Hepatocyte (in vitro differentiated cells): ENCODE data around the gene SHC1. TPM values are rescaled to one million over a fixed set of nuclear protein-coding genes. Genes with fewer than 3 reads are reported as not detected.

Source experiments
- DNase-seq: peaks from one replicate; pipeline ENCODE4 v3.0.0-alpha.2; 2016; ENCODE audit warnings: low spot score
- H2AFZ ChIP-seq: fragments of 200-600 bp; sonication (generic); 2 replicates; pipeline ENCODE4 v1.6.0; 2016; ENCODE audit warnings: antibody characterized with exemption, mild to moderate bottlenecking
- H3K27ac ChIP-seq: fragments of 200-600 bp; sonication (generic); 2 replicates; pipeline ENCODE4 v1.5.1; 2016; ENCODE audit warnings: mild to moderate bottlenecking
- H3K27me3 ChIP-seq: fragments of 200-600 bp; sonication (generic); 2 replicates; pipeline ENCODE4 v1.6.1; 2016
- H3K36me3 ChIP-seq: fragments of 200-600 bp; sonication (generic); replicated peaks from 2 replicates; pipeline ENCODE4 v1.5.1; 2016; ENCODE audit warnings: low read depth; ENCODE audit not compliant: insufficient read depth
- H3K4me1 ChIP-seq: fragments of 200-600 bp; sonication (generic); 2 replicates; pipeline ENCODE4 v1.5.1; 2016; ENCODE audit warnings: mild to moderate bottlenecking, moderate library complexity; ENCODE audit not compliant: insufficient read depth
- H3K4me2 ChIP-seq: fragments of 200-600 bp; sonication (generic); 2 replicates; pipeline ENCODE4 v1.6.0; 2016
- H3K4me3 ChIP-seq: fragments of 200-600 bp; sonication (generic); 2 replicates; pipeline ENCODE4 v1.5.1; 2016; ENCODE audit warnings: mild to moderate bottlenecking
- H3K79me2 ChIP-seq: fragments of 200-600 bp; sonication (generic); 2 replicates; pipeline ENCODE4 v1.6.0; 2017; ENCODE audit warnings: mild to moderate bottlenecking
- H3K9me2 ChIP-seq: fragments of 200-600 bp; sonication (generic); replicated peaks from 2 replicates; pipeline ENCODE4 v1.6.0; 2017; ENCODE audit warnings: mild to moderate bottlenecking; ENCODE audit not compliant: insufficient read depth
- H3K9me3 ChIP-seq: fragments of 200-600 bp; sonication (generic); 2 replicates; pipeline ENCODE4 v1.5.1; 2016; ENCODE audit warnings: low read depth, mild to moderate bottlenecking
- H4K20me1 ChIP-seq: fragments of 200-600 bp; sonication (generic); 2 replicates; pipeline ENCODE4 v1.6.0; 2016; ENCODE audit warnings: mild to moderate bottlenecking; ENCODE audit not compliant: insufficient read depth, poor library complexity, severe bottlenecking
- CTCF ChIP-seq: fragments of 200-600 bp; sonication (generic); IDR thresholded peaks from 2 replicates; pipeline ENCODE4 v1.5.1; 2016; ENCODE audit warnings: antibody characterized with exemption, mild to moderate bottlenecking; ENCODE audit not compliant: poor library complexity
- EZH2 ChIP-seq: fragments of 200-600 bp; sonication (generic); IDR thresholded peaks from 2 replicates; pipeline ENCODE4 v1.6.1; 2016; ENCODE audit warnings: antibody characterized with exemption, mild to moderate bottlenecking, borderline replicate concordance
- EZH2phosphoT487 ChIP-seq: fragments of 200-600 bp; sonication (generic); IDR thresholded peaks from one replicate; pipeline ENCODE4 v1.6.1; 2018; ENCODE audit warnings: antibody characterized with exemption, mild to moderate bottlenecking, low read depth, moderate library complexity; ENCODE audit not compliant: unreplicated experiment, severe bottlenecking
- WGBS: methylation state at CpG from one replicate; pipeline ENCODE4 v1.1.6; 2016; ENCODE audit warnings: low lambda C conversion rate; ENCODE audit errors: missing lambda C conversion rate; 5-methylcytosine and 5-hydroxymethylcytosine counted together
- polyA plus RNA-seq: library from polyadenylated mRNA; unstranded; fragments of >200 nt; fragmentation: Nextera tagmentation; extraction: Ambion mirVana; gene quantifications from 2 replicates; pipeline ENCODE4 v1.2.1, GENCODE V29; 2016
- total RNA-seq: library from RNA; depleted of rRNA; stranded (reverse); fragments of >200 nt; gene quantifications from 2 replicates; pipeline ENCODE4 v1.2.3, GENCODE V29; 2014

The SHC1 gene
- total and polyA plus RNA-seq, 2 experiments from 2014 or later, result 95.6 to 107 TPM

- 4% methylated on average over 33 of the region's 37 CpGs for WGBS
- Histone ChIP-seq H3K27me3 (no peaks in the 10 kb centered on the region), H3K4me1 (peaks cover 29% of the 10 kb centered on the region), H3K27ac (peak overlapping the region; percentile 96), H4K20me1 (no peaks in the 10 kb centered on the region), H3K4me3 (peak overlapping the region; percentile 8), H3K4me2 (peak overlapping the region; percentile 75), H3K79me2 (peaks cover 59% of the 10 kb centered on the region), H2AFZ (no peak overlapping the region), H3K9me2 (no peaks in the 10 kb centered on the region), H3K36me3 (no peaks in the 10 kb centered on the region), H3K9me3 (no peaks in the 10 kb centered on the region)
- DNase-seq, result peak; percentile 99
- TF ChIP-seq CTCF, result peak; percentile 38
- TF ChIP-seq EZH2phosphoT487, result no peak
- no peak for TF ChIP-seq EZH2
Measured at GRCh38 chr1:154973344-154974101, 3.0 kb upstream of the SHC1 start.

GRCh38 chr1:154972517-154973343, 2.2 kb upstream of the SHC1 start:
- Histone ChIP-seq H3K4me1 (peaks cover 29% of the 10 kb centered on the region), H3K4me3 (no peak overlapping the region), H3K4me2 (peak overlapping the region; percentile 75), H3K27ac (peak overlapping the region; percentile 96), H3K79me2 (peaks cover 59% of the 10 kb centered on the region), H3K36me3 (no peaks in the 10 kb centered on the region), H3K9me2 (no peaks in the 10 kb centered on the region), H4K20me1 (no peaks in the 10 kb centered on the region), H2AFZ (no peak overlapping the region), H3K9me3 (no peaks in the 10 kb centered on the region), H3K27me3 (no peaks in the 10 kb centered on the region)
- peak; percentile 92 for DNase-seq
- TF ChIP-seq EZH2, result no peak
- TF ChIP-seq CTCF, result no peak
- TF ChIP-seq EZH2phosphoT487, result no peak
- WGBS, result 9% methylated on average over 18 of the region's 18 CpGs

GRCh38 chr1:154972213-154972516, 1.6 kb upstream of the SHC1 start:
- Histone ChIP-seq H3K4me3 (no peak overlapping the region), H3K9me3 (no peaks in the 10 kb centered on the region), H3K36me3 (no peaks in the 10 kb centered on the region), H3K79me2 (peaks cover 58% of the 10 kb centered on the region), H3K4me1 (peaks cover 29% of the 10 kb centered on the region), H3K4me2 (peak overlapping the region; percentile 75), H4K20me1 (no peaks in the 10 kb centered on the region), H2AFZ (no peak overlapping the region), H3K9me2 (no peaks in the 10 kb centered on the region), H3K27me3 (no peaks in the 10 kb centered on the region), H3K27ac (peak overlapping the region; percentile 96)
- no peak for TF ChIP-seq EZH2phosphoT487
- TF ChIP-seq EZH2, result no peak
- TF ChIP-seq CTCF, result no peak
- no peak for DNase-seq
- WGBS, result 39% methylated on average over 3 of the region's 3 CpGs
